ENCODE results near the gene SDCCAG8.
A peak's percentile ranks its signal among the peaks of the same experiment; 100 is the strongest.
"Not testable (repeated sequence)": the region's sequence is repeated elsewhere in the genome, so short reads cannot be mapped to it uniquely, and the experiment has no call there.

SDCCAG8 gene

DNA sequence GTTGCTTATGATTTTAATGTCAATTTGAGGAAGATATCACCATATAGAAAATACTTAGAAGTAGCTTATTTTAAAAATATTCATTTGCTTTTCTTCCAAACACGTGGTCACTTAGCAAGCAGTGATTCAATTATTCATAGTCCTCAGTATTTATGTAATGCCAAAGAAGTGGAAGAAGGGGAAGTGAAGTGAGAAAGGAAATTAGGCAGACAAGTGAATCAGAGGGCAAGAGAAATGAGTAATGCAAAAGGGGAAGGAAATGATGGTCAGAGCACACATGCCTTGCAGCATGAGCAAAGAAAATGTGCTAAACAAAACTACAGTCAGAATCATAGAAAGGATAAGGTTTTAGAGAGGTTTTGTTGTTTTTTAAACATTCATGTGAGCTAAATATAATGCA, 31.8 kb downstream of the SDCCAG8 start:
- DNase-seq = peak; percentile 17

DNA sequence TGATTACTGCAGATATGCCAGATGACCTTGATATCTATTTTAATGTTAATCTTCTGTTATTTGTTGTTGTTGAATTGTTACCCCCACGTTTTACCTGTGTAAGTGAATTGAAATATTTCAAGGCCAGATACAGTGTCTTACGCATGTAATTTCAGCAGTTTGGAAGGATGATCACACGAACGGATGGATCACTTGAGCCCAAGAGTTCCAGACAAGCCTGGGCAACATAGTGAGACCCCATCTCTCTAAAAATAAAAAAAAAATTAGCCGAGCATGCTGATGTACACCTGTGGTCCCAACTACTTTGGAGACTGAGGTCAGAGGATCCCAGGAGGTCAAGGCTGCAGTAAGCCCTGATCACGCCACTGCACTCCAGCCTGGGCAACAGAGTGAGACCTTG, 32.2 kb downstream of the SDCCAG8 start:
- no peak for DNase-seq

DNA sequence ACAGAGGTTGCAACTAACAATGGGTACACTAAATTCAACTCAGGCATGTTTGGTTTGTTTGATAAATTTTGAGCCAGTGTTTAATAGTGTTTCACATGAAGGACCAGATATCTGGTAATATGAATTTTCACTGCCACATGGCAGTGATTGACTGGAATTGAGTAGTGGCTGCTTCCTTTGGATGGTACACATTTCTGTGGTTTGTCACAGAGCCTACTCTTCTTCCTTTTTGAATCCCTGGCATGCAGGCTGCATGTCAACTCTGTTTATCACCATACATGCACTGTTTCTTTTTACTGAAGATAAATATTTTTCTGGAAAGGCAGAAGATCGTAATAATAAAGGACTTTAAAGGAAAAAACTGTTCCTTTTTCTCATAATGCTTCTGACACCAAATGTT, 35.5 kb downstream of the SDCCAG8 start:
- DNase-seq = no peak

DNA sequence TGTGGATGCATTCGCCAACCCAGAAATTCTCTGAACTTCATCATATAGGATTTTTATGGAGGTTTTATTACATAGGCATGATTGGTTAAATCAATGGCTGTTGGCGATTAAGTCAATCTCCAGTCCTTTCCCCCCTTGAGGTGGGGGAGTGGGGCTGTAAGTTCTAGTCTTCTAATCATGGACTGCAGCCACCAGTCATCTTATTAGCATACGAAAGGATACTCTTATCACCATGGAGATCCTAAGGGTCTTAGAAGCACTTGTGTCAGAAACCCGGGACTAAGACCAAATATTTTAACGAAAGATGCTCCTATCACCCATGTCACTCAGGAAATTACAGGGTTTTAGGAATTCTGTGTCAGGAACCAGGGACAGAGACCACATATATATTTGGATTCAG, 36.3 kb downstream of the SDCCAG8 start:
- DNase-seq = no peak

DNA sequence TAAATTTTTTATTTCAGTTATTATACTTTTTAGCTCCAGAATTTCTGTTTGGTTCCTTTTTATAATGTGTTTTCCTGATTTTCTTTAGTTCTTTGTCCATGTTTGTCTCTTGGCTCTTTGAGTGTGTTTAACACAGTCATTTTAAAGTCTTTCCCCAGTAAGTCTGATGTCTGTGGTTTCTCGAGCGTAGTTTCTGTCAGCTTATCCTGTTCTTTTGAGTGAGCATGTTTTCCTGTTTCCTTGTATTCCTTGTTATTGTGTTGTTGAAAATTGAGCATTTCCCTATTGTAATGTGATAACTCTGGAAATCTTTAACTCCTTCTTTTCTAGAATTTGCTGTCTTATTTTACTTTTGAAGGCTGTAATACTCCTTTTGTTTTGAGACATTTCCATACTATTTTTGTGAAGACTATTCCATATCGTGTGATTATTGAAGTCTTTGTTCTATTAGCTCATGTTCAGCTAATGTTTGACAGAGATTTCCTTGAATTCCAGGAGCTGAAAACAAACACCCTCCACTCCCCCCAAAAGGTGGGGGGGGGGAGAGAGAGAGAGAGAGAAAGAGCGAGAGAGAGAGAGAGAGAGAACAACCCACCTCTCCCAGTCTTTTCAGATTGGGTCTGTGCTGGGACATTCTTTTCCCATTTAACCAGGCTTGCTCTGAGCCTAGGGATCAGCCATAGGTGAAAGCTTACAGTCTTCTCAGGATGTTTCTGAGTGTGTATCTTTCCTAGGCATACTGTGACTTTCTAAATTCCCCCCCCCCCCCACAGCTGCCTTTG, 38.3 kb downstream of the SDCCAG8 start:
- DNase-seq = no peak

DNA sequence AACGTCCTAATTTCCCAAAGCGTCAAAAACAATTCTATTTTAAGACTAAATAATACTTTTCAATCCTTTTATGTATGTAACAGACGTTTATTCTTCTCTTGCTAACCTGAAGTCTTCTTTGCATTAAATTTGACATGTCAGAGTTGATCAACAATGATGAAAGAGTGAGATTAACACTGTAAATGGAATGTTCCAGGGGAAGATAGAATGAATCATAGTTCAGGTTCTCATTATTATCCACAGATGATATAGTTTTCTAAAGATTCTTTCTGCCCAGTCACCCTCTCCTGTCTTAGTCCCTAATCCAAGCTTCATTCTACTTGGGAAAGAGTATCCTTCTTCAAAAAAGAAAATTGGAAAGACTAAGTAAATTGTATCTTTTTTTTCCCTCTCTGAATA, 38.9 kb downstream of the SDCCAG8 start:
- DNase-seq = no peak

DNA sequence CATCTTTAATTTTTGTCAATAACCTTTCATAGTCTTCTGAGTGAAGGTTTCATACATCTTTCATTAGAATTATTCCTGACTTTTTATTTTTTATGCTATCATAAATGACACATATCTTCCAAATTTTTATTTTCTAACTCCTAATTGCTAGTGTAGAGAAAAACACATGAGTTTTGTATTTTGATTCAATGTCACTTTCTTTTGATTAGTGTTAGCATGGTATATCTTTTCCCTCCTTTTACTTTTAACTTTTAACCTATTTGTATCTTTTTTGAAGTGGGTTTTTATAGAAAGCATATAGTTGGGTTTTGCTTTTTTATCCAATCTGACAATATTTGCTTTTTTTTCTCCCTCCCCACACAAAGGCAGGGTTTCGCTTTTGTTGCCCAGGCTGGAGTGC, 43.2 kb downstream of the SDCCAG8 start:
- no peak for DNase-seq

DNA sequence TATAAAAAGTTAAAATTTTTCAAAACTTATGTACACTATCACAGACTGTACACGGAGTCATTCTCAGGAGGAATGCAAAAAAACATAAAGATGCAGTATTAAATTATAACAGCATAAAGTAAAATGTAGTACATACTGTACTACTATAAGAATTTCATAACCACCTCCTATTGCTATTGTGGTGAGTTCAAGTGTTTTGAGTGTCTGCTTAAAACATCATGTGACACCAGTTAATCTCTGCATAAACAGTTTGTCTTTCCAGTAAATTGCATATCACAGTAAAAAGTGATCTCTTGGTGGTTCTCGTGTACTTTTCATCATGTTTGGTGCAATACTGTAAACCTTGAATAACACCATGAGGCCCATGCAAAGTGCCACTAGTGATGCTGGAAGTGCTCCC, 45.2 kb downstream of the SDCCAG8 start:
- DNase-seq = no peak

DNA sequence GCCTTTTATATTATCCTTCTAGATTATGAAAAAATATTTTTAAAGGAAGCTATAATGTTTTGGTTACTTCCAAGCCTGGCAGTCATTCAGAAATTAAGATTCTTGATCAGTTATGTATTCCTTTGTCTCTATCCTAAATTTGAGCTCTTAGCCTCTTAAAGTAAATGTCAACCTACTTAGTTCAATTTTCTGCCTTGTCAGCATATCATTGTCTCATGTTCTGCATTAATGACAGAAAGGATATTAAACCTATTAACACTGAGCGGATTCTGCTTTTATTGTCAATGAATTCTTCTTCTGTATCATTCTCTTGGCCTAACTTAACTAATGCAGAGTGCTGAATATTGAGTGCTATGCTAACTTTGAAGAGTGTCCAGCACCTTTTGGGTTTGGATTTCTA, 56.0 kb downstream of the SDCCAG8 start:
- DNase-seq = no peak

DNA sequence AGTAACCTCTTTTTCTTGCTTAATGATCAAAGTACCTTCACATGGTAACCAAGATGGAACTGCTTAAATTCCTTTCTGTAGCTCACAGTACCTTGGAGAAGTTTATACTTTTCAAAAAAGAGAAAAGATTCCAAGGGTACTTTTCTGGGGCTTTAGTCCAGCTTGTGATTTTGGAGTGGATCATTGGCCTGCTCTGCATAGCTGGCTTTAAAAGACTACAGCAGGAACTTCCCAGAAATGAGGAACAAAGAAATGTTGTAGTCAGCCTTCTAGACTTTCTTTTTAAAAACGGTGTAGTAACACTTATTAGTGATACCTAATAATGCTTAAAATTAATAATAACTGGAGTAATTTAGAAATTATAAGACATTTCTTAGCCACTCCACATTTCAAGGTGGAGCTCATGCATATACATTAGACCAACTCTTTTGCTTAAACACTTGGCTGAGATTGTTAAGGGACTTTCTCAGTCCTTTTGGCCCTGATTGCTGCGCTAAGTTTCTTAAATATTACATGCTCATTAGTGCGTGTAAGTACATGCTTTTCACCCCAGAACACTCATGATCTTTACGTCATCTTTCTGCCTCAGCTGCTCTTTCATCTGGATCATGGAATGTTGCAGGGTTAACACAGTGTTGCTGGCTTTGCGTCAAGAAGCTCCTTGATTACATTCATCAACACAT, 57.3 kb downstream of the SDCCAG8 start:
- DNase-seq = no peak

DNA sequence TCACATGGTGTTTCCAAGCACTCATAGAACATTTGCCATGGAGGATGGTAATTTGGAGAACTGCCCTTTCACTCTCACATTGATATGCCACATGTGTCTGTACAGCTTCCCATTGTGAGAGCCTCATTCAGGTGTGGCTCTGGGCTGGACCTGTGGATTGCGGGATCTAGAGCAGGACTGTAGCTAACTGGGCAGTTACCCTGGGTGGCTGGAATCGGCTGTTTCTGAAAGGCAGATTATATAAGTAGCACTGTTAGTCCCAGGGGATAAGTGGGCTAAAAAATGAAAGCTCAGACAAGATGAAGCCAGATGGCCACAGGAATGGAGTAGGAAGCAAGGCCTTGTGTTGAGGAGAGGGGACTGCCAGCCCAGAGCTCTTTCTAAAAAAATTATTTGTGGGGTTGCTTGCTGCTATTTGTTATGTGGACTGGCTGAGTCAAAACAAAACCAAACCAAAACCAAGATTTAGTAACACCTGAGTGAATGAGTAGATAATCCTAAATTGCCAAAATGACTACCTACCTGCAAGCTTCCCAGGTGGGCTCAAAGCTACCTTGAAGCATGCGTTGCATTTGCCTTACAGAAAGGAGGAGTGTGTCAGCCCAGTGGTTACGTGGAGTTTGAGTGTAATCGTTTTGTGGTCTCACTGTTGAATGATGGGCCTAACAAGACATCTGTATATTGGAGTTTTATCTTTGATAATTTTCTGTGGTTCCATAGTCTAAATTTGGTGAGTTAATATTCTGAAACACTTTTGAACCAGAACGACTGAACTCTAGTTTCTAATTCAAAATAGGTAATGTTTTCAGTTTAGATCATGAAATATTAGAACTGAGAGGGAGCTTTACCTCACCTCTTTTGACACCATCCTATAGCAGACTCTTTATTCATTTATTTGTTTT, 58.0 kb downstream of the SDCCAG8 start:
- DNase-seq = no peak

DNA sequence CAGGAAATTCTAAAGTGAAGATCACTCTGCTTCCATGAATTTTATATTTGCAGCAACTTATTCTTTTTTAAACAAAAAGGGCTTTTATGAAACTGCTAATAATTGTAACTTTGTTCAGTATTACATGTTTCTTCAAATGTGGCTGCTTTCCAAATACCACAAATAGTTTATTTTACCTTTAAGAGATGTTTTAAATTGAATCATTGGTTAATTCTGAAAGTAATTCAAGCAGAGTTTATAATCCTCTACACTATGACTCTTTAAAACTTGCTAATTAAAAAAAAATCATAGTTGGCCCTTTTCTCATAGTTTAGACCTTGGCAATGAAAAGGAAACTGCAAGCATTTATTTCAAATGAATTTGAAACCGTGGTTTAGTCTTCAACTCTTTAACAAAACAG, 59.6 kb downstream of the SDCCAG8 start:
- DNase-seq = no peak

DNA sequence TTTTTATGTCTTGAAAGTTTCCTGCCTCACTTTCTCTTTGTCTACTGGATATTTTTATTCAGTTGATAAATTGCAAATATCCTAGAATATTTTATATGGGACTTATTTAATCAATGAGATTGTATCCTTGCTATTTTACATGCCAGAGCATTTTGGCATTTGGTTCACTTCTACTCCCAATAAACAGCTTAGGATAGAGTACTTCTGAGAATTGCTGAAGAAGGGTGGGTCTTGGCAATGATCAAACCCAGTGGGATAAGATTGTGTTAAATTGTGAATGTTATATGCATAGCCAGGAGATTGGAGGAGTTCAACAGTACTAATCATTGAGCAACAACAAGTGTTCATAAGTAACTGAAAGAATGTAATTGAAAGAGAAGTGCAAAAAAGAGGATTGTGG, 60.1 kb downstream of the SDCCAG8 start:
- DNase-seq = no peak

DNA sequence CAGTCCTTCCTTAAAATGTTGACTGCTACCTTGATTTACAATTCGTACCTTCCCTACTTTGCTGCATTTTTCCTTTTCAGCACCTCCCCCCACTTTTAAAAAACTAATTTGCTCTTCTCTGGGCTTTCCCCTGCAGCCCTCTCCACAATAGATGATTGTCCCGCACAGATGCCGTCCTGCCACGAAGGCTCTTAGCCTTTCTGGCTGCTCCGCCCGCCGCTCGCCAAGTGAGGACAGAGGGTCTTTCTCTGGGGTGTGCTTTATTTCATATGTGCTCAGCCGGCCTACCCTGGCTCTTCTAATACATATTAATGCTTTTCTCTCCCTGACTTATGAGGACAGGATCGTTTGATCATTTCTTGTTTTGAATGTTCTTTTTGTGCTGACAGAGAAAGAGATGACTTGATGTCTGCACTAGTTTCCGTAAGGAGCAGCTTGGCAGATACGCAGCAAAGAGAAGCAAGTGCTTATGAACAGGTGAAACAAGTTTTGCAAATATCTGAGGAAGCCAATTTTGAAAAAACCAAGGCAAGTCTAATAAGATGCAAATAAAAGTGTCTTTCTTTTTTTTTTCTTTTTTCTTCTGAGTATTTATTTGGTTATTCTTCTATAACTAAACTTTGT, 60.6 kb downstream of the SDCCAG8 start:
- no peak for DNase-seq

DNA sequence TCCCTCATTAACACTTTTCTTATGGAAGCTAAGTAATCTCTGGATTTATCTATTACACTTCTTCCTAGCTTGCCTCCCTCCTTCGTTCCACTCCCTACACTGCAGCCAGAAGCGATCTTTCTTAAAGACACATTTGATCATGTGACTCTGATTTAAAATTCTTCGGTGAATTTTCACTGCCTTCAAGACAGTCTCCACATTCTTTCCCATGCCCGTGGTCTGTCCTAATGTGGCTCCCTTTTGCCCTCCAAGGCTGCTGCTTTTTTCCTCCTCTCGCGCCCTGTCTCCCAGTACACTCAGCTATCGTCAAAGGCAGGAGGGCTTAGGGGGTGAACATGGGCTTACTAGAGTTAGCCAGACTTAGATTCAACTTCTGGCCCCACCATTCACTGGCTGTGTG, 64.4 kb downstream of the SDCCAG8 start:
- DNase-seq = no peak

DNA sequence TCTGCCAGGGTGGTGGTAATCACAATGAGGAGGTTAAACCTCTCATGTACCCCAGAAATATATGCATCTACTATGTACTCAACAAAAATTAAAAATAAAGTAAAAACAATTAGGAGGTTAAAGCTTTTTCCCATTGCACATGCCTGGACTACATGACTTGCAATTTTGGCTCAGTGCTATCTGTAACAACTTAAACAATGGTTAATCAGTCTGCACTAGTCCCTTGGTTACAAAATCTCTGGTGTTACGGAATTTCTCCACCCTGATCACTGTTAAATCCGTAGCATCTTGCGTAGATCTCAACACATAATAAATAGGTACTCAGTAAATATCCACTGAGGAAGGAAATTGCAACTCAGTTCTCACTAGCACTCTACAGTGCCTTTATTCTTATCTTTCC, 66.5 kb downstream of the SDCCAG8 start:
- DNase-seq = no peak

DNA sequence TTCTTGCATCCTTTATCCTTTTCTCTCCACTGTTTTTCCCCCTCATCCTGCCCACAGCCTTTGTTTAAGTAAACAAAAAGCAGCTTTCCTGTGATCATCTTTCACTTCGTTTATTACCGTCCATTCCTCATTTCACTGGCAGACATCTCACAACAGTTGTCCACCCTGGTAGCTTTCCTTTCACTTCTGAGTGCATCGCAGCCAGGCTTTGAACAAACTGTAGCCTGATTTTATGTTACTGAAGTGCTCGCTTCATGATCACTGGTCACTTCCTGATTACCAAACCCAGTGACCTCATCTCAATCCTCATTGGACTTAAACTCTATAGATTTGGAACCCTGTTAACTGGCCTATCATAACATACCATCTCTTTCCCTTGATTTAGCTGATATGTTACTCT, 67.7 kb downstream of the SDCCAG8 start:
- DNase-seq = no peak

DNA sequence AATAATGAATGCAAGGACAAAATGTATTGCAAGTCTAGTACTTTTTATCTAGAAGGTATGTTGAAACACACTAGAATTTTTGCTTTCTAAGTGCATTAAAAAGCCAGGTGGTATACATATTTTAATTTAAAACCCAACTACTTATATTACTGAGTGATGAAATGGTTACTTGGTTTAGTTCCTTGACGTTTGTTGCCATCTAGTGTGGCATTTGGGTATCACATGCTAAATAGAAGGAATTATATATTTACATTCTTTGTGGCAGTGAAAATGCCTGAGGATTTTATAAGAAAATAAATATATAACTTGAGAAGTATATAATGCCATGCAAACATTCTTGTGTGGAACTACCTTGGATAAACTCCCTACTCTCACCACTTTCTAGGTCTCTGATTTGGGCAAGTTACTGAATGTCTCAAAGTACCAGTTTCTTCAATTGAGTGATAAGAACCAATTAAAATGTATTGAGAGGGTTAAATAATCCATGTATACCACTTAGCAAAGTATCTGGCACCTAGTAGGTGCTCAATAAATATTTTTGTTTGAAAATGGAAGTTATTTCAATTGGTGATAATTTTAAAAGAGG, 69.6 kb downstream of the SDCCAG8 start:
- DNase-seq = peak; percentile 53

DNA sequence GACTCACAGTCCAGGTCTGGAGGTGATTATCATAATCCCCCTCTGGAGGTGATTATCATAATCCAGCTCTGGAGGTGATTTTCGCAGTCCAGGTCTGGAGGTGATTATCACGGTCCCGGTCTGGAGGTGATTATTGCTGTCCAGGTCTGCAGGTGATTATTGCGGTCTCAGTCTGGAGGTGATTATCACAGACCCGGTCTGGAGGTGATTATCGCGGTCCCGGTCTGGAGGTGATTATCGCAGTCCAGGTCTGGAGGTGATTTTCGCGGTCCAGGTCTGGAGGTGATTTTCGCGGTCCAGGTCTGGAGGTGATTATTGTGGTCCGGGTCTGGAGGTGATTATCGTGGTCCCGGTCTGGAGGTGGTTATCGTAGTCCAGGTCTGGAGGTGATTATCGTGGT, 76.6 kb downstream of the SDCCAG8 start:
- DNase-seq = no peak

DNA sequence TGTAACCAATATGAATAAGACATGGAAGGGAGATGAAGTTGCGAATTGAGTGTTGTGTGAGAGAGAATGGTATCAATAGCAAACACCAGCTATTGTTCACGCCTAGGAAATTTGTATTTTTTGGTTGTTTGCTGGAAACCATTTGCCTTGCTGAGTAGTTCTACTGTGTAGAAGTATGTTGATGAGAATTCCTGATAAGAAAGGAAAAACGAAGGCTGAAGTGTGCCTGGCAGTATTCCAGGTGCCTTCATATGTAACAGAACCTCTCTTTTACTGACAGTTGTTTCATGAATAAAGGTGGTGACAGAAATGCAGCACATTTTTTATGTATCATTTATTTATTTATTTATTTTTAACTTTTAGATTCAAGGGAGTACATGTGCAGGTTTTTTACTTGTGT, 79.5 kb downstream of the SDCCAG8 start:
- no peak for DNase-seq

DNA sequence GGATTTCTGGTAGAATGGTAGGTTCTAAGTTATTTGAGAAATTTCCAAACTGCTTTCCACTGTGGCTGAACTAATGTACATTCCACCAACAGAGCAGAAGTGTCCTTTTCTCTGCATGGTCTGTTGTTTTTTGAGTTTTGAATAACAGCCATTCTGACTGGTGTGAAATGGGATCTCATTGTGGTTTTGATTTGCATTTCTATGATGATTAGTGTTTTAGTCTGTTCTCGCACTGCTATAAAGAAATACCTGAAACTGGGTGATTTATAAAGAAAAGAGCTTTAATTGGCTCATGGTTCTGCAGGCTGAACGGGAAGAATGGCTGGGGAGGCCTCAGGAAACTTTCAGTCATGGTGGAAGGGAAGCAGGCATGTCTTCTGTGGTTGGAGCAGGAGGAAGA, 80.3 kb downstream of the SDCCAG8 start:
- DNase-seq = no peak

DNA sequence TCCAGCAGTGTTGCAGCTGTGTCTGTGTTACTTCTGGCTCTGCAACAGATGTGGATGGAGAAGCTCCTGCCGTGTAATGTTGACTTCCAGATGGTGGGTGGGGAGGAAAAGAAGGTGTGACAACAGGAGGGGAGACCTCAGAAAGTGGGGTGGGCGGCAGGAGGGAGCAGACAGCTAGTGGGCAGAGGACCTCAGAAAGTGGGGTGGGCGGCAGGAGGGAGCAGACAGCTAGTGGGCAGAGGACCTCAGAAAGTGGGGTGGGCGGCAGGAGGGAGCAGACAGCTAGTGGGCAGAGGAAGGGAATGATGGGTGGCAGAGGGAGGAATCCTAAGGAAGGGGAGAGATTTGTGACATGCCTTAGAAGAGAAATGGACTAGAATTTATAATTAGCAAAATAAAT, 83.0 kb downstream of the SDCCAG8 start:
- DNase-seq = not testable (repeated sequence)

DNA sequence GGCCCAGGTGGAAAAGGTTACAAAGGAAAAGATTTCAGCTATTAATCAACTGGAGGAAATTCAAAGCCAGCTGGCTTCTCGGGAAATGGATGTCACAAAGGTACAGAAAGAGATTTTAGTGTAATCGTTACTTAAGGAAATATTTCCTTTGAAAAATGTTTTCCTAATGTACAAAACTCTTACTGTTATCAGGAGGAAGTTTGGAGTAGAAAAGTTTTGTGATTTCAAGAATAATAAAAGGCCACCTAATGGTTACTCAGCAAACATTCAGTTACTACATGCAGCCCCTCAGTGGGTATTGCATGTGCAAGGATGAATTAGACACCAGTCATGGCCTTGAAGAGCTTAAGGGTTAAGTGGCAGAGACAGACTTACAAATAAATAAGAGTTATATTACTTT, 85.2 kb downstream of the SDCCAG8 start:
- DNase-seq = no peak

Measured in CD4-positive, alpha-beta T cell treated with Interleukin-4 for 4 hours (primary cell).